IPS DF 6.9 (cell line): ENCODE results near the gene VCL.
"Not testable (repeated sequence)": the region's sequence is repeated elsewhere in the genome, so short reads cannot be mapped to it uniquely, and the experiment has no call there.

Experiments
- DNase-seq: peaks from one replicate; pipeline ENCODE4 v3.0.0-alpha.2; 2013; ENCODE audit warnings: low read depth, low spot score
- H3K27ac ChIP-seq: one replicate; pipeline ENCODE4 v1.5.1; 2013; ENCODE audit warnings: low read length, control low read depth
- H3K27me3 ChIP-seq: 2 replicates; pipeline ENCODE4 v1.6.1; 2013; ENCODE audit warnings: mild to moderate bottlenecking, low read length; ENCODE audit not compliant: control insufficient read depth, insufficient read depth
- H3K36me3 ChIP-seq: 2 replicates; pipeline ENCODE4 v1.6.1; 2013; ENCODE audit warnings: low read length; ENCODE audit not compliant: control insufficient read depth, insufficient read depth
- H3K4me1 ChIP-seq: 2 replicates; pipeline ENCODE4 v1.6.1; 2013; ENCODE audit warnings: low read length; ENCODE audit not compliant: control insufficient read depth, insufficient read depth
- H3K4me3 ChIP-seq: 2 replicates; pipeline ENCODE4 v1.5.1; 2013; ENCODE audit warnings: mild to moderate bottlenecking, low read length
- H3K9me3 ChIP-seq: 2 replicates; pipeline ENCODE4 v1.6.1; 2013; ENCODE audit warnings: low read length, inconsistent platforms; ENCODE audit not compliant: control insufficient read depth, insufficient read depth
- WGBS: extraction: QIAGEN DNeasy Blood & Tissue Kit; methylation state at CpG from one replicate; pipeline ENCODE4 v1.1.7; 2013; ENCODE audit warnings: mixed read lengths, missing lambda C conversion rate; ENCODE audit not compliant: insufficient read length, insufficient coverage; 5-methylcytosine and 5-hydroxymethylcytosine counted together

The VCL gene

GRCh38 chr10:73963533-73963932, 34.4 kb upstream of the VCL start:
- not testable (repeated sequence) for H3K9me3 ChIP-seq, H3K36me3 ChIP-seq, H3K4me1 ChIP-seq, H3K27me3 ChIP-seq, H3K27ac ChIP-seq, DNase-seq, H3K4me3 ChIP-seq
- no CpG with 5 or more reads among the region's 12 CpGs for WGBS

- Histone ChIP-seq H3K9me3 (no peaks in the 10 kb centered on the region), H3K27ac (no peak overlapping the region), H3K27me3 (no peaks in the 10 kb centered on the region), H3K36me3 (no peaks in the 10 kb centered on the region), H3K4me3 (no peak overlapping the region), H3K4me1 (peaks cover 3% of the 10 kb centered on the region; the same call in 1 of the 2 replicates)
- no CpG with 5 or more reads among the region's 2 CpGs for WGBS
- DNase-seq, result no peak
These were observed 33.2 kb upstream of the VCL start for GRCh38 chr10:73964743-73965142.

- H3K9me3 ChIP-seq, H3K36me3 ChIP-seq, H3K4me1 ChIP-seq, H3K27me3 ChIP-seq, DNase-seq, H3K4me3 ChIP-seq: not testable (repeated sequence)
- no CpG with 5 or more reads among the region's 12 CpGs for WGBS
- peak overlapping the region; percentile 100 for H3K27ac ChIP-seq
These were observed 32.5 kb upstream of the VCL start for GRCh38 chr10:73965267-73965889.

GRCh38 chr10:73965890-73966768, 31.8 kb upstream of the VCL start:
- DNase-seq, result peak; percentile 97
- H3K9me3 ChIP-seq, result no peaks in the 10 kb centered on the region
- H3K27me3 ChIP-seq, result no peaks in the 10 kb centered on the region
- no peak overlapping the region for H3K4me3 ChIP-seq
- peaks cover 3% of the 10 kb centered on the region; the same call in 1 of the 2 replicates for H3K4me1 ChIP-seq
- peak overlapping the region; percentile 100 for H3K27ac ChIP-seq
- no CpG with 5 or more reads among the region's 16 CpGs for WGBS
- H3K36me3 ChIP-seq, result no peaks in the 10 kb centered on the region

- no peak overlapping the region for H3K4me3 ChIP-seq
- no peaks in the 10 kb centered on the region for H3K9me3 ChIP-seq
- H3K27ac ChIP-seq, result peak overlapping the region; percentile 92
- H3K27me3 ChIP-seq, result no peaks in the 10 kb centered on the region
- H3K36me3 ChIP-seq, result no peaks in the 10 kb centered on the region
- H3K4me1 ChIP-seq, result peaks cover 3% of the 10 kb centered on the region; the same call in 1 of the 2 replicates
- peak; percentile 87 for DNase-seq
- WGBS, result no CpG with 5 or more reads among the region's 4 CpGs
These were observed 30.9 kb upstream of the VCL start for GRCh38 chr10:73967022-73967429.

- no CpG with 5 or more reads among the region's 5 CpGs for WGBS
- peaks cover 3% of the 10 kb centered on the region; the same call in 1 of the 2 replicates for H3K4me1 ChIP-seq
These were observed 30.4 kb upstream of the VCL start for GRCh38 chr10:73967544-73967943.

GRCh38 chr10:73968098-73968521, 29.8 kb upstream of the VCL start:
- no peaks in the 10 kb centered on the region for H3K36me3 ChIP-seq
- H3K27me3 ChIP-seq, result no peaks in the 10 kb centered on the region
- H3K4me1 ChIP-seq, result peaks cover 3% of the 10 kb centered on the region; the same call in 1 of the 2 replicates
- no peaks in the 10 kb centered on the region for H3K9me3 ChIP-seq
- no peak for DNase-seq
- no CpG with 5 or more reads among the region's 6 CpGs for WGBS
- H3K27ac ChIP-seq, result peak overlapping the region; percentile 92
- no peak overlapping the region for H3K4me3 ChIP-seq

More at GRCh38 chr10:73967544-73967943, 30.4 kb upstream of the VCL start:
- Histone ChIP-seq H3K9me3 (no peaks in the 10 kb centered on the region), H3K27ac (peak overlapping the region; percentile 92), H3K36me3 (no peaks in the 10 kb centered on the region), H3K4me3 (no peak overlapping the region), H3K27me3 (no peaks in the 10 kb centered on the region)
- no peak for DNase-seq

- no peaks in the 10 kb centered on the region for H3K27me3 ChIP-seq
- H3K4me1 ChIP-seq, result peaks cover 3% of the 10 kb centered on the region; the same call in 1 of the 2 replicates
- WGBS, result no CpG with 5 or more reads among the region's 5 CpGs
- DNase-seq, result no peak
- no peak overlapping the region for H3K27ac ChIP-seq
- no peaks in the 10 kb centered on the region for H3K36me3 ChIP-seq
- no peaks in the 10 kb centered on the region for H3K9me3 ChIP-seq
- H3K4me3 ChIP-seq, result no peak overlapping the region
These were observed 28.6 kb upstream of the VCL start for GRCh38 chr10:73969224-73969841.

GRCh38 chr10:73970845-73971244, 27.1 kb upstream of the VCL start:
- Histone ChIP-seq H3K4me3 (no peak overlapping the region), H3K9me3 (no peaks in the 10 kb centered on the region), H3K36me3 (no peaks in the 10 kb centered on the region), H3K27ac (no peak overlapping the region), H3K27me3 (no peaks in the 10 kb centered on the region), H3K4me1 (peaks cover 2% of the 10 kb centered on the region; the same call in 1 of the 2 replicates)
- no peak for DNase-seq
- WGBS, result no CpG with 5 or more reads among the region's 2 CpGs

GRCh38 chr10:73971636-73972354, 26.1 kb upstream of the VCL start:
- Histone ChIP-seq H3K27ac (no peak overlapping the region), H3K27me3 (no peaks in the 10 kb centered on the region), H3K4me3 (no peak overlapping the region), H3K4me1 (peaks cover 1% of the 10 kb centered on the region; the same call in 1 of the 2 replicates), H3K36me3 (no peaks in the 10 kb centered on the region), H3K9me3 (no peaks in the 10 kb centered on the region)
- DNase-seq, result no peak
- WGBS, result no CpG with 5 or more reads among the region's 2 CpGs
